ENCODE results near the gene COL5A1. TPM values are rescaled to one million over a fixed set of nuclear protein-coding genes. Genes with fewer than 3 reads are reported as not detected.

The COL5A1 gene
- total RNA-seq, 1 experiment from 2014 or later: 9.5 TPM

DNA sequence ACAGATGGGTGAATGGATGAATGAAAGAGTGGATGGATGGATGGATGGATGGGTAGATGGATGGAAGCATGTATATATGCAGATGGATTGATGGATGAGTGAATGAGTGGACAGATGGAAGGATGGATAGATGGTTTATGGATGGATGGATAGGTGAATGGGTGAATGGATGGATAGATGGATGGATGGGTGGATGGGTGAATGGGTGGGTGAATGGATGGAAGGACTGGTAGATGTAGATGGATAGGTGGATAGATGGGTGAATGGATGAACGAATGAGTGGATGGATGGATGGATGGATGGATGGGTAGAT, 85.1 kb downstream of the COL5A1 start:
- Histone ChIP-seq H2AK5ac (ENCODE audit: insufficient read length, low read length) (no peak overlapping the region), H4K5ac (ENCODE audit: insufficient read length, low read depth, low read length) (no peak overlapping the region), H2BK12ac (ENCODE audit: insufficient read length, low read depth, low read length) (no peak overlapping the region), H4K8ac (replicated peaks; ENCODE audit: insufficient read length, low read depth, low read length) (no peak overlapping the region), H2BK120ac (ENCODE audit: low read depth, low read length, poor library complexity, severe bottlenecking) (no peak overlapping the region), H3K23ac (ENCODE audit: insufficient read length, low read depth, low read length) (no peak overlapping the region), H3K56ac (ENCODE audit: insufficient read length, low read depth, low read length) (no peak overlapping the region), H2BK5ac (ENCODE audit: insufficient read length, low read length) (no peak overlapping the region), H4K20me1 (ENCODE audit: control insufficient read depth, insufficient read depth, insufficient read length) (no peaks in the 10 kb centered on the region), H3K14ac (ENCODE audit: insufficient read depth, low read length) (no peak overlapping the region), H4K91ac (ENCODE audit: insufficient read length, low read depth, low read length) (no peak overlapping the region), H2AFZ (ENCODE audit: low read length) (no peak overlapping the region), H3K9ac (ENCODE audit: extremely low read depth, insufficient read length, low read length) (no peak overlapping the region), H3K27me3 (ENCODE audit: insufficient read depth, low read length) (no peaks in the 10 kb centered on the region), H3K4me1 (ENCODE audit: insufficient read depth, low read length) (no peaks in the 10 kb centered on the region), H3K23me2 (ENCODE audit: insufficient read length, low read depth, low read length, poor library complexity, severe bottlenecking) (no peaks in the 10 kb centered on the region), H3K79me1 (ENCODE audit: insufficient read depth, low read depth, low read length, poor library complexity, severe bottlenecking) (no peaks in the 10 kb centered on the region), H3K27ac (ENCODE audit: insufficient read length, low read depth, low read length) (no peak overlapping the region), H3K4me2 (ENCODE audit: insufficient read depth, insufficient read length, low read length) (no peak overlapping the region), H3K9me3 (ENCODE audit: control insufficient read depth, low read depth, low read length) (no peaks in the 10 kb centered on the region), H2BK20ac (ENCODE audit: low read depth, low read length, poor library complexity, severe bottlenecking) (no peak overlapping the region), H3K18ac (ENCODE audit: insufficient read length, low read depth, low read length) (no peak overlapping the region), H3T11ph (ENCODE audit: low read length) (no peak overlapping the region), H2BK15ac (ENCODE audit: low read depth, low read length) (no peak overlapping the region), H3K4ac (ENCODE audit: low read depth, low read length) (no peak overlapping the region), H3K79me2 (ENCODE audit: insufficient read depth, low read length) (no peaks in the 10 kb centered on the region)
- DNase-seq: no peak
- H3K27me3 Mint-ChIP-seq (ENCODE audit: low read depth): no peaks in the 10 kb centered on the region
- H3K36me3 Mint-ChIP-seq (ENCODE audit: insufficient read depth in 1 of 3, low read depth in 3 of 3): peaks cover 0 to 4% (median 0%) of the 10 kb centered on the region in 3 experiments; a peak in 3 of 7 replicates
- peaks cover 3 to 6% of the 10 kb centered on the region in 2 experiments; a peak in 3 of 4 replicates for H3K4me1 Mint-ChIP-seq
- no peak overlapping the region for H3K27ac Mint-ChIP-seq
- H3K4me3 Mint-ChIP-seq: no peak overlapping the region
- WGBS (ENCODE audit: extremely low coverage, insufficient read length, low lambda C conversion rate): 100% methylated on average over 1 of the region's 1 CpG
- TF ChIP-seq, protein P1, sequence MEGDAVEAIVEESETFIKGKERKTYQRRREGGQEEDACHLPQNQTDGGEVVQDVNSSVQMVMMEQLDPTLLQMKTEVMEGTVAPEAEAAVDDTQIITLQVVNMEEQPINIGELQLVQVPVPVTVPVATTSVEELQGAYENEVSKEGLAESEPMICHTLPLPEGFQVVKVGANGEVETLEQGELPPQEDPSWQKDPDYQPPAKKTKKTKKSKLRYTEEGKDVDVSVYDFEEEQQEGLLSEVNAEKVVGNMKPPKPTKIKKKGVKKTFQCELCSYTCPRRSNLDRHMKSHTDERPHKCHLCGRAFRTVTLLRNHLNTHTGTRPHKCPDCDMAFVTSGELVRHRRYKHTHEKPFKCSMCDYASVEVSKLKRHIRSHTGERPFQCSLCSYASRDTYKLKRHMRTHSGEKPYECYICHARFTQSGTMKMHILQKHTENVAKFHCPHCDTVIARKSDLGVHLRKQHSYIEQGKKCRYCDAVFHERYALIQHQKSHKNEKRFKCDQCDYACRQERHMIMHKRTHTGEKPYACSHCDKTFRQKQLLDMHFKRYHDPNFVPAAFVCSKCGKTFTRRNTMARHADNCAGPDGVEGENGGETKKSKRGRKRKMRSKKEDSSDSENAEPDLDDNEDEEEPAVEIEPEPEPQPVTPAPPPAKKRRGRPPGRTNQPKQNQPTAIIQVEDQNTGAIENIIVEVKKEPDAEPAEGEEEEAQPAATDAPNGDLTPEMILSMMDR (conservative IDR thresholded peaks at IDR 0.05): no peak
- H3K9me3 Mint-ChIP-seq: peaks cover 0 to 3% of the 10 kb centered on the region in 2 experiments; a peak in 1 of 5 replicates
